Right renal cortex interstitium (tissue), 3 donors: ENCODE measurements around the gene PPP1R16B. TPM values are rescaled to one million over a fixed set of nuclear protein-coding genes. Genes with fewer than 3 reads are reported as not detected.

ENCODE experiments used
- DNase-seq, 3 donors: peaks; one replicate each; pipeline ENCODE4 v3.0.0-alpha.2; 2013; ENCODE audit warnings: low read depth in 3 of 3, low spot score in 2 of 3
- polyA plus RNA-seq, 3 donors: library from polyadenylated mRNA; unstranded; fragments of 120-200 nt; gene quantifications; one replicate each; pipeline ENCODE4 v1.2.1, GENCODE V29; 2013; ENCODE audit not compliant: insufficient read length in 3 of 3

Gene PPP1R16B
- polyA plus RNA-seq = 1 to 10 TPM; 7.5 to 8.8 (median 8.3) TPM

GRCh38 chr20:38805502-38805957 lies at the start of gene PPP1R16B:
Gene PPP1R16B, plus strand, starts transcription at chr20:38805697. Its CDS starts 30,229 bp downstream, at chr20:38835926.
- no peak for DNase-seq

DNA sequence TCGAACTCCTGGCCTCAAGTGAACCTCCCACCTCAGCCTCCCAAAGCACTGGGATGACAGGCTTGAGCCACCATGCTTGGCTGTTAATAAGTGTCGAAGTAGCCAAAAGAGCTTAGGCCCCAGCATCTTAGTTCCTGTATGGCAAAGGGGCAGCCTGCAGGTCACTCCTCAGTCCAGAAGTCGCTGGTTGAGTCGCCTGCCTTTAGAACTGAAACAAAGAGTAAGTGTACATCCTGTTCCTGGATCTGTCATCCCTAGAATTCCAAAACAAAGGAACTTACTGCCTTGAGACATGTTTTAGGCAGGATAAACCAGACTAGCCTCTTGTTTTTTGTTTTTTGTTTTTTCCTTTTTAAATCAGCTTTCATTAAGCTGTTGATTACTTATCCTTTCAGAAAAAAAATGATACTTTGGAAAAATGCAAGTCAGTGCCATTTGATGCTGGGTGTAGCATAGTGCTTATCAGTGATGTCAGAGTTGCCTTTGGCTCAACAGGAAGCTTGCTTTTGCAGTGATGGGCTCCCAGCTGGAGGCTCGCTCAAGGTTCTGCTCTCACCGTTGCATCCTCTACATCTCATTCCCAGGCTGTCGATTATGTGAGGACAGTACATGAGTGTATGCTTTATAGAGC lies 48.2 kb upstream of the PPP1R16B start:
- DNase-seq = no peak

- no peak for DNase-seq
Measured at GRCh38 chr20:38759106-38759505, 46.4 kb upstream of the PPP1R16B start.

DNA sequence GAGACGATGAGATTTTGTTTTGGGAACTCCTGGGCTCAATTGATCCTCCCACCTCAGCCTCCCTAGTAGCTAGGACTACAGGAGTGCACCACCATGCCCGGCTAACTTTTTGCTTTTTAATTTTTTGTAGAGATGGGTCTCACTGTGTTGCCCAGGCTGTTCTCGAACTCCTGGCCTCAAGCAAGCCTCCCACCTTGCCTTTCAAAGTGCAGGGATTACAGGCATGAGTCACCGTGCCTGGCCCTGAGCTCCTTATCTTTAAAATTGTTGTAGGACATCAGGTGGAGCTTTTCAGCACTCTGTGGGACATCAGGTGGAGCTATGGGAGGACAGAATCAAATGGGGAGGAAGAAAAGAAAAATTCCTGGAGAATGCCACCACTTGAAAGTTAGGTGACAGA lies 44.5 kb upstream of the PPP1R16B start:
- DNase-seq = no peak

DNA sequence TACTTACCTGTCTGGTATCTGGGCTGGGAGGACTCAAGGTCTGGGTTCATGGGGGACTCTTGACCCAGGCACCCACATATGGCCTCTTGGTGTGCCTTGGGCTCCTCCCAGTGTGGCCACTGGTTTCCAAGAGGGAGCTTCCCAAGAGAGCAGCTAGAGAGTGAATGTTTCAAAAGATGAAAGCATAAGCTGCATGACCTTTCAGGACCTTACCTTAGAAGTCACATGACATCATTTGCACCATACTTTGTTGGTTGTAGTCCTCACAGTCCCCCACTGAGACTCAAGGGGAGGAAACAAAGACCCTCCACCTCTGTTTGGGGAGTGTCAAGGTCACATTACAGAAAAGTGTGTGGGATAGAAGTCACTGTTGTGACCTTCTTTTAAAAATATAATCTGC lies 43.3 kb upstream of the PPP1R16B start:
- no peak for DNase-seq

DNA sequence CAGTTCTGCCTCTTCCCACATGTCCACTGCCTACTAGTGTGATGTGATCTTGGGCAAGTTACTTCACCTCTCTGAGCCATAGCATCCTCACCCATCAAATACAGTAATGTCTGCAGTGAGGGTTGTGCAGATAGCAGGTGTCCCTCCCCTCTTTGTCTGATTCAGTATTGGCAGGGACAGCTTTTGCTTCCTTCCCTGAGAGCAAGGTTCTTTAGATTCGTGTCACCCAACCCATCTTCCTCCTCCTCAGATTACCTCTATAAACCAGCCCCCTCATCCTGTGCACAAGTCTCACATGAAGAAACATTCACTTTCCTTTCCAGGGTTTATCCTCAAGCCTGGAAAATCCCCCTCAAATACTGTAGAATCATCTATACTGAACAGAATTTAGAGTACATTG lies 41.9 kb upstream of the PPP1R16B start:
- DNase-seq = no peak

GRCh38 chr20:38764567-38765318 lies 40.8 kb upstream of the PPP1R16B start:
- DNase-seq = no peak

DNA sequence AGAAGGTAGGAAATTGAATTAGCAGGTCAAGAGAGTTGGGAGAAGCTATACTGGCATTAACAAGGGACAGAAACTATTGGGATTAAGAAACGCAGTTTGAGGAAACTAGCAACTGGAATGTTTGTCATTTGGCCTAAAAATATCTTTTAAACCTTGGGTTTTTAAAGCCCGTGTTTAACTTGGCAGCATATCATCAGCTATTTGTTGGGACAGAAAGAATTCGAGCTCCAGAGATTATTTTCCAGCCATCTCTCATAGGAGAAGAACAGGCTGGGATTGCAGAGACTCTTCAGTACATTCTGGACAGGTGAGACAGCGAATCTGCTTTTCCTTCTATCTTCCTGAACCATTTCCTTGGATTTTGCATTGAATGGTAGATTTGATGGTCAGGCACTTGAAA lies 39.4 kb upstream of the PPP1R16B start:
- no peak for DNase-seq

DNA sequence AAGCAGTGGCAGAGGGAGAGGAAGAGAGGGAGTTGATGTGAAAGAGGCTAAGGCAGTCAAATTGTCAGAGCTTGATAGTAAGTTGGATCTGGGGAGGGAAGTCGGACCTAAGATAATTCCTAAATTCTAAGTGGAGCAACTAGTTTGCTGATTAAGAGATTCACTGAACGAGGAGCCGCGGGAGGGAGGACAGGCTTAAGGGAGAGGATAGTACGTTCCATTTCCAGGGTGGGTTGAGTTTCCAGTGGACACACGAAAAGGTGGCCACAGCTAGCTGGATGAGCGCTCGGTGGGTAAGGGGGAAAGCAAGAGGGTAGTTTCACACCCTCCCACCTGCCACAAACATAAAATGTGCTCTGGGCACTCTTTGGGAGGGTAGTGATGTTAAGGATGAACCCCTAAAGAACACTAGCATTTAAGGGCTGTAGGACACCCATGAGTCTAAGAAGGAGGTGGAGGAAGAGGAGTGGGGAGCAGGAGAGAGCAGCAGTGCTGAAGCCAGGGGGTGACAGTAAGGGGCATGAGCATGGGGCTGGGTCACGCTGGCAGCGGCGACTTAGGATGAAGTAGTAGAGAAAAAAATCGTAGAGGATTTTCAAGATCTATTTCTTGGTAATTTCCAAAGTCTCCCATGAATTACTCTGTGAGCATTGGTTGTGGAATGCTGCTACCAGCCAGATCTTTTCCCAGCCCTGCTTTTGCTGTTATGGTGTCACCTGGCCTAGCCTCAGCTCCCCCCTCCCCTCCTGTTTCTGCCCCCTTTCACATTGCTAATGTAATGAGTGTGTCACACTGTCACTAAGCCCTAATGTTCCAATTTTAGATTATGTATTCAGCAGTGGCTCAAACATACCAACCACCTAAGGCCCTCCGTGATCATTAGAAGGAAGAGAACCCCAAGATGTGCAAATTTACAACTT lies 35.9 kb upstream of the PPP1R16B start:
- DNase-seq = no peak

GRCh38 chr20:38770546-38770945 lies 35.0 kb upstream of the PPP1R16B start:
- no peak for DNase-seq

DNA sequence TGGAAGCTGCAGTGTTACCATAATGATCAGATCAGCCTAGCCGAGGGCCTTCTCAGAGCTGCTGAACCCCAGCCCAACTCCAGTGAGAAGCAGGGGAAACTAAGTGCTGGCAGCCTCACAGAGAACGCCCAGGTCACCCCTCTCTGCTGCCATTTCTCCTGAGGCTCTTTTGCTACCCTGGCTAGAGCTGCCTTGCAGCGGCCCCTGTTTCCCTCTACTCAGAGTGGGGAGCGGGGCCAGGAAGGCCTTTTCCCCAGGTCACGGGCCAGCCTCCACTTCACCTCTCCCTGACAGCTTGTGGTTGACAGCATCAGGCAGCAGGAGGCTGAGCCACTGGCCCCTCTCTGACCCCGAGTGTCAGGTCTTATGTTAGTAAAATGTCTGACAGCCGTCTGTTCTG lies 34.5 kb upstream of the PPP1R16B start:
- DNase-seq = no peak

- no peak for DNase-seq
Measured at GRCh38 chr20:38771621-38772020, 33.9 kb upstream of the PPP1R16B start.

DNA sequence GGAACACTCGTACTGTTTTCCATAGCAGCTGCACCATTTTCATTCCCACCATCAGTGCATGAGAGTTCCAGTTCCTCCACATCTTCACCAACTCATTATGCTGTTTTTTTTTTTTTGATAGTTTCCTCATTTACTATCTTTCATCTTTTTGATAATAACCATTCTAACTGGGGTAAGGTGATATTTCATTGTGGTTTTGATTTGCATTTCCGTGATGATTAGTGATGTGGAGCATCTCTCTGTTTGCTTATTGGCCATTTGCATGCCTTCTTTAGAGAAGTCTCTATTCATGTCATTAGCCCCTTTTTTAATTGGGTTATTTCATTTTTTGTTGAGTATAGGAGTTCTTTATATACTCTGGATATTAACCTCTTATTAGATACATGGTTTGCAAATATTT lies 31.3 kb upstream of the PPP1R16B start:
- DNase-seq = no peak

DNA sequence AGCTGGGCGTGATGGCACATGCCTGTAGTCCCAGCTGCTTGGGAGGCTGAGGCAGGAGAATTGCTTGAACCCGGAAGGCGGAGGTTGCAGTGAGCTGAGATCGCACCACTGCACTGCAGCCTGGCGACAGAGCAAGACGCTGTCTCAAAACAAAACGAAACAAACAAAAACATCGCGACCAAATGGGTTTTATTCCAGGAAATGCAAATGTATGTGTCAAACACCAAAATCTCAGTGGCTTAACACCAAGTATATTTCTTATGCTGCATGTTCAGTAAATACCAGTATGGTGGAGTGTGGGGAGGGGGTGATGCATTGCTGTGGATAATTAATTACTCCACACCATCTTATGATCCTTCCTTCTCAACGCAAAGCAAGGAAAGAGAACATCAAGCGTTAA lies 29.1 kb upstream of the PPP1R16B start:
- DNase-seq = no peak

GRCh38 chr20:38779247-38780097 lies 26.0 kb upstream of the PPP1R16B start:
- no peak for DNase-seq

DNA sequence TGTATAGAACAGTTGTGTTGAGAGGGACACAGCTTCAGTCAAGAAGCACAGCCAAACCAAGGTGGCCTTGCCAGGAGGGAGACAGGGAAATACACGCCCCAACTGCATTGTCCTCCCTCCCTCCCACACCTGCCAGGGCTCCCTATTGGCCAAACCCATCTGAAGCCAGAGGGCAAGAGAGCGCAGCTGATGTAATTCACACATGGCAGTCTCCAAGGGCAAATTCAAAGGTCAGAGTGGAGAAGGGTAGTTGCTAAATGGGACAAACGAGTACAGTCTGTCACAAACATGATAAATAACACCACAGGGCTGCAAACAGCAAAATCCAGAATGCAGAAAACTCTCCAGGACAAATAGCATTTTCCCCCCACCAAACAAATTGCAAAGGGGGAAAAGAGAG lies 23.2 kb upstream of the PPP1R16B start:
- no peak for DNase-seq

DNA sequence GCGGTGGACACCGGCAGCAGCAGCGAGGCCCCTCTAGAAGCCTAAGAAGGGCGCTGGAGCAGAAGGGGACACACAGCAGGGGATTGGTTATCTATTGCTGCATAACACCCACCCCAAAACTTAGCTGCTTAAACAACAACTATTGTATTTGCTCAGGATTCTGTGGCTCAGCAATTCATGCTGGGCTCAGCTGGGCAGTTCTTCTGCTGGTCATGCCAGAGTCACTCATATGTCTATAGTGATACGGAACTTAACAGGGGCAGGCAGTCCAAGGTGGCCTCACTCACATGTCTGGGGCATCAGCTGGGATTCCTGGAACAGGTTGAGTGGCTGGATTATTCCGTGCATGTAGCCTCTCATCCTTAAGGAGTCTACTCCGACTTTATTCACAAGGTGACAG lies 17.6 kb upstream of the PPP1R16B start:
- DNase-seq = no peak

- DNase-seq = no peak
Measured at GRCh38 chr20:38789503-38790199, 15.8 kb upstream of the PPP1R16B start.

- no peak for DNase-seq
Measured at GRCh38 chr20:38790200-38791053, 15.1 kb upstream of the PPP1R16B start.
